ENCODE measurements around the gene LINGO4.

LINGO4 gene

GRCh38 chr1:151803915-151804314, 1.3 kb downstream of the LINGO4 start:
- no peak overlapping the region for H3K27ac ChIP-seq
- TF ChIP-seq ZFX (IDR thresholded peaks at IDR 0.05; ENCODE audit: borderline replicate concordance) = no peak
- no peak for TF ChIP-seq CTCF (IDR thresholded peaks at IDR 0.05)

DNA sequence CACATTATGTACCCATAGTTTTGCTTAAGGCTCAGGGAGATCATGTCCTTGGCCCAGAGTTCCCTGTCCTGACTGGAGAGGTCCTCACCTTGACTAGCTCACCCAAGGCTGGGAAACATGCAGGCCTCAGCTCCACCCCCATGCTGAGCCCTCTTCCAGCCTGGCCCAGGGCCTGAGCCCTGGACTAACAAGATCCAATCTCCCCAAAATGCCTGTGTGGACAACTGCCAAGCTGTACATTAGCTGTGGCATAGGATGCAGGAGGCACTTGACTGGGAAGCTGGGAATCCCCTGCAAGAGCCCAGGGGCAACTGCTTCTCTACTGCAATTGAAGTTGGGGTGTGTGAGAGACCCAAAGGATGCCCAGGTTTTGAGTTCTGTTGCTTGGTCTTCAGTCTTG, 2.1 kb downstream of the LINGO4 start:
- no peak for TF ChIP-seq ZFX (IDR thresholded peaks at IDR 0.05; ENCODE audit: borderline replicate concordance)
- TF ChIP-seq CTCF (IDR thresholded peaks at IDR 0.05) = no peak
- no peak overlapping the region for H3K27ac ChIP-seq

- TF ChIP-seq ZFX (IDR thresholded peaks at IDR 0.05; ENCODE audit: borderline replicate concordance) (no peak), CTCF (IDR thresholded peaks at IDR 0.05) (no peak)
- no peak overlapping the region for H3K27ac ChIP-seq
These were observed 2.8 kb downstream of the LINGO4 start for GRCh38 chr1:151802372-151802771.

DNA sequence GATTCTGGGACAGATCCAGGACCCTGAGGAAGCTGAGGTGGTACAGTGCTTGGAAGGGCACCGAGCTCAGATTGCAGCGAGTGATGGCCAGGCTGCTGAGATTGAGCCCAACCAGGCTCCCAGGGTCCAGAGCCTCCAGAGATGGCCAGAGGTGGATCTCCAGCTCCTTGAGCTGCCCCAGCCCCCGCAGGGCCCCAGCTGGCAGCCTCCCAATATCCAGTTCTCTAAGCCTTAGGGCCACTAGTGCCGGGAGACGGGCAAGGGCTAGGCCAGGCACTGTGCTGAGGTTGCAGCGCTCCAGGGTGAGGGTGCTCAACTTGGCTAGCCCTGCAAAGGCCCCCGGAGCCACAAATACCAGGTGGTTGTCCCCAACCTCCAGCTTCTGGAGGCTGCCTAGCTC, 3.4 kb downstream of the LINGO4 start:
- no peak overlapping the region for H3K27ac ChIP-seq
- TF ChIP-seq ZFX (IDR thresholded peaks at IDR 0.05; ENCODE audit: borderline replicate concordance) (no peak), CTCF (IDR thresholded peaks at IDR 0.05) (no peak)

- no peak overlapping the region for H3K27ac ChIP-seq
- no peak for TF ChIP-seq CTCF (IDR thresholded peaks at IDR 0.05)
- no peak for TF ChIP-seq ZFX (IDR thresholded peaks at IDR 0.05; ENCODE audit: borderline replicate concordance)
These were observed 3.9 kb downstream of the LINGO4 start for GRCh38 chr1:151801310-151801820.

DNA sequence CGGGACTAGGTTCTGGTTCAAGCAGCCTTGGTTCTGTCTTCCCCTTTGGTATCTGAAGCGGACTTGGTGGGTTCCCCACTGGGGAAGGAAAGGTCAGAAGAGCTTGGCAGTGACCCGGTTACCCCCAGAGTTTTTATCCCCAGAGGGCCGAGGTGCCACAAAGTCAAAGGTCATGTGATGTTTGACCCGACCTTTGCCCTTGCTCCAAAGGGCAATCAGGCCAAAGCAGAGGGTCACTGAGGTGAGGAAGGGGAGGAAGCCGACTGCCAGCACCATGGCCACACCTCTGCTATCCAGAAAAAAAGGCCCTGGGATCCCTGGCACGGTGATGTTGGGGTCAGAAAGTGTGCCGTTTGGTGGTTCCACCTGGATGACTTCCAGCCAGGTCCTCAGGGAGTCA, 4.4 kb downstream of the LINGO4 start:
- no peak for TF ChIP-seq ZFX (IDR thresholded peaks at IDR 0.05; ENCODE audit: borderline replicate concordance)
- TF ChIP-seq CTCF (IDR thresholded peaks at IDR 0.05) = no peak
- H3K27ac ChIP-seq = no peak overlapping the region

GRCh38 chr1:151799179-151800022, 5.8 kb downstream of the LINGO4 start:
- H3K27ac ChIP-seq = no peak overlapping the region
- TF ChIP-seq CTCF (IDR thresholded peaks at IDR 0.05) = no peak
- no peak for TF ChIP-seq ZFX (IDR thresholded peaks at IDR 0.05; ENCODE audit: borderline replicate concordance)
